Fibroblast of villous mesenchyme (primary cell): ENCODE measurements around the gene L3MBTL4. TPM values are rescaled to one million over a fixed set of nuclear protein-coding genes. Genes with fewer than 3 reads are reported as not detected.

Experiments
- DNase-seq: peaks from one replicate; pipeline ENCODE4 v3.0.0-alpha.2; 2010; ENCODE audit warnings: low read depth
- H3K4me3 ChIP-seq: 2 replicates; pipeline ENCODE4 v1.5.1; 2011; ENCODE audit warnings: low read depth, mild to moderate bottlenecking, low read length
- CTCF ChIP-seq: IDR thresholded peaks from 2 replicates; pipeline ENCODE4 v1.5.1; 2012; ENCODE audit warnings: low read depth, mild to moderate bottlenecking, low read length; ENCODE audit not compliant: insufficient read depth
- total RNA-seq: library from RNA; depleted of rRNA; stranded (reverse); fragments of >200 nt; gene quantifications from 2 replicates; pipeline ENCODE4 v1.2.3, GENCODE V29; 2012

Gene L3MBTL4
- total RNA-seq, 1 donor = not detected

DNA sequence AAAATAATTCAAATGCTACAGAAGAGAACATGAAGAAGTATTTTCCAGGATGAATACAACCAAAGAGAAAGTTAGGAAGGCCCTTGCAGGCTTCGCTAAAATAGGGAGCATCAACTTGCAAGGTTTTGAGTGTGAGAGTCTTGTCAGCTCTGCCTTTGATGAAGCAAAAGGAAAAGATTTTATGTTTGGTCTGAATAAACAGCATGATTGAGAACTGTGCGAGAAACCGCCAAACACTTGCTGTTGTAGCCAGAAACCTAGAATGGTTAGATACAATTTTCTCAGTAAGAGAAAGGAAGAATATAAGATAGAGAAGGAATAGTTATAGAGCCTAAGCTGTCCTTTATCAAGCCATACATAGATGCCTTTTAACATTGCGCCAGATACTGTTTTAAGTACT, 163.6 kb downstream of the L3MBTL4 start:
- no peak overlapping the region for H3K4me3 ChIP-seq
- TF ChIP-seq CTCF = no peak
- DNase-seq = no peak

- no peak for DNase-seq
- no peak overlapping the region for H3K4me3 ChIP-seq
- no peak for TF ChIP-seq CTCF
Observed at GRCh38 chr18:6249788-6250187, 164.9 kb downstream of the L3MBTL4 start.

DNA sequence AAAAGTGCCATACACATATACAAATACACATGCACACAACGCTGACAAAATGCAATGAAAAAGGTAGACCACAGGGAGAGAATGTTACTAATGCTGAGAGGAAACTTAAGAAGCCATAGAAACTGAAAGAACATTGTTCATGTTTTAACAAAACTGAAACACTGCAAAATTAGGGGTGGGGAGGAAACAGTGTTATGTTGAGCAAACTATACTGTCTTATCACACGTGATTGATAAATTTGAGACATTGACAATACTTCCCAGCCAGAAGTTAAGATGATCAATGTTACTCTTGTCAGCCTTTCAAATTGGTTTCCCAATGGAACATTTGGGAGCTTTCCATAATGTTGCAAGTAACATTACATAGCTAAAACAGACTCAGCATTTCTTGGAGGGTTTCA, 165.5 kb downstream of the L3MBTL4 start:
- no peak for DNase-seq
- no peak overlapping the region for H3K4me3 ChIP-seq
- no peak for TF ChIP-seq CTCF

GRCh38 chr18:6248017-6248416, 166.7 kb downstream of the L3MBTL4 start:
- no peak for DNase-seq
- no peak for TF ChIP-seq CTCF
- H3K4me3 ChIP-seq = no peak overlapping the region

GRCh38 chr18:6242004-6242403, 172.7 kb downstream of the L3MBTL4 start:
- no peak for TF ChIP-seq CTCF
- H3K4me3 ChIP-seq = no peak overlapping the region
- no peak for DNase-seq

GRCh38 chr18:6239716-6240115, 175.0 kb downstream of the L3MBTL4 start:
- no peak overlapping the region for H3K4me3 ChIP-seq
- no peak for TF ChIP-seq CTCF
- no peak for DNase-seq

DNA sequence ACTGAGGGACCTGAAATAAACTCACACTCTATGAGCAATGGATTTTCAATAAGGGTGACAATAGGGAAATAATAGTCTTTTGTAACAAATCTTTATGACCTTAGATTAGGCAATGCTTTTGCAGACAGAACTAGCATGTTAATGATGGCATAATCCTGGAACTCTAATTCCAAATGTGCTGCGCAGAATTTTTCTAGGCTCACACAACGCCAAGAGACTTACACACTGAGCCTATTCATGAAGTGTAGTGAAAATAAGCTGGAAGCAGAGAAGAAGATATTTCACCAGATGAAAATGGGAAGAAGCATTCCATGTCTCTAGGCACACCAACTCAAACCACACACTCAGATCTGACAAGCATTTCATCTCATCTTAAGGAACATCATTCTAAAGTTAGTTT, 178.5 kb downstream of the L3MBTL4 start:
- H3K4me3 ChIP-seq = no peak overlapping the region
- no peak for TF ChIP-seq CTCF
- no peak for DNase-seq
